Measurements from ENCODE around the gene LOXL4.
"Not testable (repeated sequence)": the region's sequence is repeated elsewhere in the genome, so short reads cannot be mapped to it uniquely, and the experiment has no call there.

Gene LOXL4

DNA sequence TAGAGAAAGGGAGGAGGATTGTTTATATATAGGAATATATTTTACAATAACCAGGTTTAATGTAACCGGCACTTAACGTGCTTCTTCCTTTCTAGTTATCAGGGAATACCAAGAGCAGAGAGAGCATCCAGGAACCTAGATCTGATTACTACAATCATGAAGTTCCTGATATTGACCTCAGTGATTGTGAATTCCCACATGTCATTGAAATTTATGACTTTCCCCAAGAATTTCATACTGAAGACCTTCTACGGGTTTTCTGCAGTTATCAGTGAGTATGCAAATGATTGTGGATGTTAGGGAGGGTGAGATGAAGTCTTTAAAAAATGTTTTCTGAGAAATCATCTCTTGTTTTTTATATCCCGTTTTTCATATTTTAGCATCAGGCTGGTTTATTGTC lies 36.6 kb downstream of the LOXL4 start:
- H3K9me3 Mint-ChIP-seq = peaks cover 1% of the 10 kb centered on the region
- ATAC-seq (ENCODE audit: low read depth) (no peak), DNase-seq (ENCODE audit: low spot score in 2 of 2) (no peak)
- no peaks in the 10 kb centered on the region for H3K27me3 Mint-ChIP-seq
- H3K4me3 Mint-ChIP-seq = no peak overlapping the region
- peaks cover 6% of the 10 kb centered on the region for H3K4me1 Mint-ChIP-seq
- peaks cover 40% of the 10 kb centered on the region for H3K36me3 Mint-ChIP-seq
- H3K27ac Mint-ChIP-seq = no peak overlapping the region

DNA sequence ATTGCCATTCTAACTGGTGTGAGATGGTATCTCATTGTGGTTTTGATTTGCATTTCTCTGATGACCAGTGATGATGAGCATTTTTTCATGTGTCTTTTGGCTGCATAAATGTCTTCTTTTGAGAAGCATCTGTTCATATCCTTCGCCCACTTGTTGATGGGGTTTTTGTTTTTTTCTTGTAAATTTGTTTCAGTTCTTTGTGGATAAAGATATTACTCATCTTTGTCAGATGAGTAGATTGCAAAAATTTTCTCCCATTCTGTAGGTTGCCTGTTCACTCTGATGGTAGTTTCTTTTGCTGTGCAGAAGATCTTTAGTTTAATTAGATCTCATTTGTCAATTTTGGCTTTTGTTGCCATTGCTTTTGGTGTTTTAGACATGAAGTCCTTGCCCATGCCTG lies 39.7 kb downstream of the LOXL4 start:
- peaks cover 12% of the 10 kb centered on the region for H3K4me1 Mint-ChIP-seq
- H3K4me3 Mint-ChIP-seq = not testable (repeated sequence)
- H3K36me3 Mint-ChIP-seq = peaks cover 31% of the 10 kb centered on the region

DNA sequence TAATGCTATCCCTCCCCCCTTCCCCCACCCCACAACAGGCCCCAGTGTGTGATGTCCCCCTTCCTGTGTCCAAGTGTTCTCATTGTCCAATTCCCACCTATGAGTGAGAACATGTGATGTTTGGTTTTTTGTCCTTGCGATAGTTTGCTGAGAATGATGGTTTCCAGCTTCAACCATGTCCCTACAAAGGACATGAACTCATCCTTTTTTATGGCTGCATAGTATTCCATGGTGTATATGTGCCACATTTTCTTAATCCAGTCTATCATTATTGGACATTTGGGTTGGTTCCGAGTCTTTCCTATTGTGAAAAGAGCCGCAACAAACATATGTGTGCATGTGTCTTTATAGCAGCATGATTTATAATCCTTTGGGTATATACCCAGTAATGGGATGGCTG lies 40.3 kb downstream of the LOXL4 start:
- not testable (repeated sequence) for DNase-seq (ENCODE audit: low spot score in 2 of 2); H3K27ac Mint-ChIP-seq; H3K27me3 Mint-ChIP-seq; H3K4me3 Mint-ChIP-seq; ATAC-seq (ENCODE audit: low read depth); H3K9me3 Mint-ChIP-seq
- H3K36me3 Mint-ChIP-seq = peaks cover 31% of the 10 kb centered on the region
- H3K4me1 Mint-ChIP-seq = peaks cover 12% of the 10 kb centered on the region

More for the DNA sequence above, 39.7 kb downstream of the LOXL4 start:
- not testable (repeated sequence) for ATAC-seq (ENCODE audit: low read depth); H3K9me3 Mint-ChIP-seq; DNase-seq (ENCODE audit: low spot score in 2 of 2); H3K27me3 Mint-ChIP-seq; H3K27ac Mint-ChIP-seq

DNA sequence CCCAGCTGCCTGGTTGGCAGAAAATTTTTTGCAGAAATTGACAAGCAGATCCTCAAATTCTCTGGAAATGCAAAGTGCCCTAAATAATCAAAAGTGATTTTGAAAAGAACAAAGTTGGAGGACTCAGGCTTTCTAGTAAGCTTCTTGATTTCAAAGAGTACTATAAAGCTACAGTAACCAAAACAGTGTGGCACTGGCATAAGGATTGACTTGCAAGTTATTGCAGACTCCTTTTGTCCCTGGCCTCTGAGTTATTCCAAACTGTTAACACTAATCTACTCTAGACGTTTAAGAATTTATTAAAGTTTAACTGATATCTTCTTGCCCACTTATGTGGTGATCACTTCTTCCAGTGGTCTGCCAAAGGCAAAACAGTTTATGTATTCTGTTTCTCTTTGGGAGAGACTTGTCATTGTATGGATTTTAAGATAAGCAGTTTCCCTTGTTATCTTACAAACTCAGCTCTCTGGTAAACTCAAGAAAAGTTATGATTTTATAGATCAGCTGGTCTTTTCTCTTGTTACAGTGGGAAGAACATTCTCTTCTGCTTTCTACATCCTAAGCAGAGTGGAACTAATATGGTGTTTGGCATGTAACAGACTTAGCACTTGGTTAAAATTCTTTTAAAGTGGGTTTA lies 41.4 kb downstream of the LOXL4 start:
- H3K4me1 Mint-ChIP-seq = peaks cover 12% of the 10 kb centered on the region
- DNase-seq (ENCODE audit: low spot score in 2 of 2) (no peak), ATAC-seq (ENCODE audit: low read depth) (no peak)
- H3K9me3 Mint-ChIP-seq = peaks cover 1% of the 10 kb centered on the region
- peaks cover 27% of the 10 kb centered on the region for H3K36me3 Mint-ChIP-seq
- no peaks in the 10 kb centered on the region for H3K27me3 Mint-ChIP-seq
- no peak overlapping the region for H3K27ac Mint-ChIP-seq
- H3K4me3 Mint-ChIP-seq = no peak overlapping the region

DNA sequence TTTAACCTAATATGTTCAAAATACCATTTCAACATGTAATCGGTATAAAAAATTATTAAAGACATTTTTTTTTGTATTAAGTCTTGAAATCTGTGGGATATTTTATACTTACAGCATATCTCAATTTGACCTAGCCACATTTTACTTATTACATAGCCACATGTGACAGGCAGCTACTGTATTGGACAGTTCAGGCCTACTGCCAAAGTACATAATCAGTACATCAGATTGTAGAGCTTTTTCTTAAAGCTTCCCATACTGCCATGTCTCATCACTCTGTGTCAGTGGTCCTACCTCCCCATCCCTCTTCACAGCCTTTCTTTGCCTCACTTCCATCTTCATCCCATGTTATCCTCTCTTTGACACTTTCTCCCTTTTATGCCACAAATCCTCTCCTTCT lies 43.0 kb downstream of the LOXL4 start:
- H3K36me3 Mint-ChIP-seq = peaks cover 21% of the 10 kb centered on the region
- H3K4me3 Mint-ChIP-seq = no peak overlapping the region
- no peak for ATAC-seq (ENCODE audit: low read depth)
- peaks cover 12% of the 10 kb centered on the region for H3K4me1 Mint-ChIP-seq
- no peak for DNase-seq (ENCODE audit: low spot score in 2 of 2)
- H3K27ac Mint-ChIP-seq = no peak overlapping the region
- no peaks in the 10 kb centered on the region for H3K27me3 Mint-ChIP-seq
- H3K9me3 Mint-ChIP-seq = peaks cover 1% of the 10 kb centered on the region

DNA sequence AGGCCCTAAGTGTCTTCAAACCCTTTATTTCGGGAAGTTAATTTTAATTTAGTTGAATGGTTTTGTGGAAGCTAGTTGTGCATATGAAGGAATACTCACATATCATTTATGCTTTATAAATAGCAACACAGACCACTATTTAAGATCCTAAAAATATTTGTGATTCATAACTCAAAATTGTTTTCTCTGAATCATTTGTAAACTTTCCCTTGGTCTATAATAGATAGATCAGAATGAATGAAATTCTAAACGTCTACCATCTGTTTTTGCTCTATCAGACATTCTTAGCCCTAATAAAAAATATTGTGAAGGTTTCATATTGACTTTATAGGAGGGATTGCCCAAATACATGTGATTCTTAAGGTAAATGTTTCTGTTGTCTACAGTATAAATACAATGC lies 43.5 kb downstream of the LOXL4 start:
- ATAC-seq (ENCODE audit: low read depth) (no peak), DNase-seq (ENCODE audit: low spot score in 2 of 2) (no peak)
- Mint-ChIP-seq H3K36me3 (peaks cover 25% of the 10 kb centered on the region), H3K4me1 (peaks cover 12% of the 10 kb centered on the region), H3K9me3 (peaks cover 3% of the 10 kb centered on the region), H3K27me3 (no peaks in the 10 kb centered on the region), H3K27ac (no peak overlapping the region), H3K4me3 (no peak overlapping the region)

DNA sequence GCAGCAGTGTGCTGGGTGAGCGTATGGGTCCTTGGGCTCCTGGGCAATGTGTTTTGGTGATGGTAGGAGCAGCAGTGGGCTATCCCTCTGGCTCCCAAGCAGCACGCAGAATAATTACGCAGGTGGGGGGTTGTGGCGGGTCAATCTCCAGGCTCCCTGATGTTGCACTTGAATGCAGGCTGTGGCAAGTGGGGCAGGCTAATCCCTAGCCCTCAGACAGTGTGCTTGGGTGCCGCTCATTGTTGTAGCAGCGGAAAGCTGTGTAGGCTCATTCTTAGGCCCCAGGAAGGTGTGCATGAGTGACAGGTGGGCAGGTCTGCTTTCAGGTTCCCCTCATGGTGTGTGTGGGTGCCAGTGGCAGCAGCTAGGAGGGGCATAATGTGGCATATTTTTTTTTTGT lies 44.1 kb downstream of the LOXL4 start:
- H3K27me3 Mint-ChIP-seq = no peaks in the 10 kb centered on the region
- DNase-seq (ENCODE audit: low spot score in 2 of 2) (no peak), ATAC-seq (ENCODE audit: low read depth) (no peak)
- H3K4me1 Mint-ChIP-seq = peaks cover 10% of the 10 kb centered on the region
- no peak overlapping the region for H3K27ac Mint-ChIP-seq
- peaks cover 27% of the 10 kb centered on the region for H3K36me3 Mint-ChIP-seq
- H3K9me3 Mint-ChIP-seq = peaks cover 6% of the 10 kb centered on the region
- H3K4me3 Mint-ChIP-seq = no peak overlapping the region

DNA sequence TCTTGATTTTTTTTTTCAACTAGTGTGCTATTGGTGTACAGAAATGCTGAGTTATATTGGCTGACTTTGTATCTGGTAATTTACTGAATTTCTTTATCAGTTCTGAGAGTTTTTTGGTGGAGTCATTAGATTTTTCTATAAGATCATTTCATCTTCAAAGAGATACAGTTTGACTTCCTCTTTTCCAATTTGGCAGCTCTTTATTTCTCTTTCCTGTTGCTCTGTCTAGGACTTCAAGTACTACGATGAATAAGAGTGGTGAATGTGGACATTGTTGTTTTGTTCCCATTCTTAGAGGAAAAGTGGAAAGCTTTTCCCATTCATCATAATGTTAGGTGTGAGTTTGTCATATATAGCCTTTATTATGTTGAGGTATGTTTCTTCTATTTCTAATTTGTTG lies 50.2 kb downstream of the LOXL4 start:
- peaks cover 16% of the 10 kb centered on the region for H3K4me1 Mint-ChIP-seq
- DNase-seq (ENCODE audit: low spot score in 2 of 2) = no peak
- ATAC-seq (ENCODE audit: low read depth) = no peak
- H3K9me3 Mint-ChIP-seq = peaks cover 13% of the 10 kb centered on the region
- H3K36me3 Mint-ChIP-seq = peaks cover 27% of the 10 kb centered on the region
- H3K27ac Mint-ChIP-seq = peak overlapping the region; percentile 21
- H3K27me3 Mint-ChIP-seq = no peaks in the 10 kb centered on the region
- no peak overlapping the region for H3K4me3 Mint-ChIP-seq

DNA sequence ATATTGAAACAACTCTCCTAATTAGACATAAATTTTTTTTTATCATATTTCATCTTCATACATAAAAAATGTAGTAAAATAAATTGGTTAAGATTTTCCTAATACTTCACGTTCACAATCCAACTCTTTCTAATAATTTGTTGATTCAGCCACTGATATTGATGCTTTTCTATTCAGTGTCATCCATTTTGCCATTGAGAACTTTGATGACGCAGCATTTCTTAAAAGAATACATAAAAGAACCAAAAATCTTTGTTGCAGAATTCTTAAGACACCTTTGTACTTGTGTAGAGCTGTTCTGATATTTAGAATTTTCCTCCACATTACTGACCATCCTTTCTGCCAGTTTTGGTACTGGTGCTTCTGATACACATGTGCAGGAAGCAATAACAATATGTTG lies 52.6 kb downstream of the LOXL4 start:
- Mint-ChIP-seq H3K9me3 (peaks cover 13% of the 10 kb centered on the region), H3K4me3 (no peak overlapping the region), H3K27ac (peak overlapping the region; percentile 29), H3K36me3 (peaks cover 30% of the 10 kb centered on the region), H3K4me1 (peaks cover 24% of the 10 kb centered on the region), H3K27me3 (no peaks in the 10 kb centered on the region)
- ATAC-seq (ENCODE audit: low read depth) = no peak
- no peak for DNase-seq (ENCODE audit: low spot score in 2 of 2)

DNA sequence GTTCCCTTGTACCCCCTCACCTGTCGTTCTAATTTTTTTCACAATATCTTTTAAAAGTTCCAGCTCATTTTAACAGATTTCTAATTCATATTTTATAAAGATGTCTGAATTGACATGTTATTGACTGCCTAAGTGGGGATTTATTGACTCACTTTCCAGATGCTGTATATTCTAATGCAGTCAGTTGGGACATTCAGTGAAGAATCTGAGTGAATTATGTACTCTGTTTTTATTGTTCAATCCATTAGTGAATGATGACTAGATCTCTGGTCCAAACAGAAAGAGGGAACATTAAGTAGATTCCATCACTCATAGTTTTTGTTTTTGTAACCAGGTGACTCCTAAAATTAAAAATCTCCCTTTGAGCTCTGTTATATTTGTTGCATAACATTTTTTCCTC lies 54.3 kb downstream of the LOXL4 start:
- Mint-ChIP-seq H3K9me3 (peaks cover 8% of the 10 kb centered on the region), H3K4me3 (no peak overlapping the region), H3K4me1 (peaks cover 30% of the 10 kb centered on the region), H3K36me3 (peaks cover 27% of the 10 kb centered on the region), H3K27ac (peak overlapping the region; percentile 80), H3K27me3 (no peaks in the 10 kb centered on the region)
- ATAC-seq (ENCODE audit: low read depth) (no peak), DNase-seq (ENCODE audit: low spot score in 2 of 2) (no peak)

DNA sequence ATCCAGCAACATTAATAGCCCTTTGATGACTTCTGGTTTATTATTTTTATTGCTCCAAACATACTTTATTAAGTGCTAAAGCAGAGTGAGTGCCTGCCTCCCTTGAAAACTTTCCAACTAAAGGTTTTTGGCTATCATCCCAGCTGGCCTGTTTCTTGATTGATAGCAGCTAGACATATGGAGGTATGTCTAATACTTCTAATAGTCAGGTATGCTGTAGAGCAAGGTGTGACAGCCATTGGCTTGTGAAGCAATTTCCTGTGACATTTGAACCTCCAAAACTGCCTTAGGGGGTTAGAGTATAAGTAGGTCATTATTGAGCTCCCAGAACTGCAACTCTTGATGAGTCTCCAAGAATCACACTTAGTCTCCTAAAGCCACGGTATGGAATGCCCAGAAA lies 55.8 kb downstream of the LOXL4 start:
- no peaks in the 10 kb centered on the region for H3K27me3 Mint-ChIP-seq
- peaks cover 2% of the 10 kb centered on the region for H3K9me3 Mint-ChIP-seq
- no peak overlapping the region for H3K27ac Mint-ChIP-seq
- H3K36me3 Mint-ChIP-seq = peaks cover 26% of the 10 kb centered on the region
- H3K4me1 Mint-ChIP-seq = peaks cover 22% of the 10 kb centered on the region
- ATAC-seq (ENCODE audit: low read depth) (no peak), DNase-seq (ENCODE audit: low spot score in 2 of 2) (no peak)
- H3K4me3 Mint-ChIP-seq = no peak overlapping the region

DNA sequence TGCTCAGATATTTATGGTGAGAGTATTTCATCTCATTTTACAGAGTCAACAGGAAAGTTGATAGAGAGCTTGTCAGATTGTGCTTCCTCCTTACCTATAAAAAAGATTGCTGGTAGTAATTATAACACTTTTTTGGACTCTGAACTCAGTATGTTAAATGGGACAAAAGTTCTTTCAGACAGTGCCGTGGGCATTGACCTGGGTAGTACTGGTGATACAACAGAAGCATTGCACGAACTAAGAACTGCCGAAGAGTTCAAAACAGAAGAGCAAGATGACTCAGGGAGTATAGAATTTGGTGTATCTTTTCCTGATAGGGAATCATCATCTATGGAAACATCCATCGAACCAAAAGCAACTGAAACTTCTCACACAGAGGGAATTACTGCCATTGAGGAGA lies 58.6 kb downstream of the LOXL4 start:
- Mint-ChIP-seq H3K36me3 (peaks cover 23% of the 10 kb centered on the region), H3K27me3 (no peaks in the 10 kb centered on the region), H3K27ac (peak overlapping the region; percentile 41), H3K4me1 (peaks cover 22% of the 10 kb centered on the region), H3K9me3 (no peaks in the 10 kb centered on the region), H3K4me3 (no peak overlapping the region)
- ATAC-seq (ENCODE audit: low read depth) (no peak), DNase-seq (ENCODE audit: low spot score in 2 of 2) (no peak)

DNA sequence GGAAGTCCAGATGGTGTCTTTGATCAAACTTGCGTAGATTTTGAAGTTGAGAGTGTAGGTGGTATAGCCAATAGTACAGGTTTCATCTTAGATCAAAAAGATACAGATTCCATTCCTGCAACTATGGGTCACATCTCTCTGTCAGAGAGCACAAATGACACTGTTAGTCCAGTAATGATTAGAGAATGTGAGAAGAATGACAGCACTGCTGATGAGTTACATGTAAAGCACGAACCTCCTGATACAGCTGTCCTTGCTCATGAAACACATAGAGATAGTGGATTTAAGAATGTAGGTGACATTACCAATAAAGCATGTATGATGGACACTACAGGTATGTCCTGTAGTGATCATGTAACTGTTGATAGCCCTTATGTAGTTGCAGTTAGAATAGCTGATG lies 59.1 kb downstream of the LOXL4 start:
- H3K36me3 Mint-ChIP-seq = peaks cover 23% of the 10 kb centered on the region
- ATAC-seq (ENCODE audit: low read depth) = no peak
- no peaks in the 10 kb centered on the region for H3K9me3 Mint-ChIP-seq
- no peak overlapping the region for H3K4me3 Mint-ChIP-seq
- H3K4me1 Mint-ChIP-seq = peaks cover 22% of the 10 kb centered on the region
- no peak overlapping the region for H3K27ac Mint-ChIP-seq
- no peak for DNase-seq (ENCODE audit: low spot score in 2 of 2)
- H3K27me3 Mint-ChIP-seq = no peaks in the 10 kb centered on the region

DNA sequence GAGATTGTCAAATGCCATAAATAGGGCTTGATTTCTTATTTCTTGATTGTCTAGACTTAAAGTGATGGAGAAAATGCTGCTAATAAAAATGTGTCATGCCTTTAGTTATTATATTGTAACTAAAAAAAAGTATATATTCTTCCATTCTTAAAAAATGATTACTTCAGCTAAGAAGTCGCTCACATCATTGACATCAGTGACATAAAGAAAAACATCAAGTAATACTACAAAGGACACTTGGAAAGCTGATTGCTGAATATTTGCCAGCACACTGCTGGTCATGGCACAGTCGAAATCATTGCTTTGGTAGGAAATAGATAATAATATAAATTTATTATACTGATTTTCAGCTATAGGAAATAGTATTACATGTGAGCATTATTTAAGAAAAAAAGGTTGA lies 62.6 kb downstream of the LOXL4 start:
- peaks cover 20% of the 10 kb centered on the region for H3K36me3 Mint-ChIP-seq
- H3K4me1 Mint-ChIP-seq = peaks cover 11% of the 10 kb centered on the region
- H3K27ac Mint-ChIP-seq = no peak overlapping the region
- no peaks in the 10 kb centered on the region for H3K27me3 Mint-ChIP-seq
- no peak overlapping the region for H3K4me3 Mint-ChIP-seq
- DNase-seq (ENCODE audit: low spot score in 2 of 2) (no peak), ATAC-seq (ENCODE audit: low read depth) (no peak)
- no peaks in the 10 kb centered on the region for H3K9me3 Mint-ChIP-seq

DNA sequence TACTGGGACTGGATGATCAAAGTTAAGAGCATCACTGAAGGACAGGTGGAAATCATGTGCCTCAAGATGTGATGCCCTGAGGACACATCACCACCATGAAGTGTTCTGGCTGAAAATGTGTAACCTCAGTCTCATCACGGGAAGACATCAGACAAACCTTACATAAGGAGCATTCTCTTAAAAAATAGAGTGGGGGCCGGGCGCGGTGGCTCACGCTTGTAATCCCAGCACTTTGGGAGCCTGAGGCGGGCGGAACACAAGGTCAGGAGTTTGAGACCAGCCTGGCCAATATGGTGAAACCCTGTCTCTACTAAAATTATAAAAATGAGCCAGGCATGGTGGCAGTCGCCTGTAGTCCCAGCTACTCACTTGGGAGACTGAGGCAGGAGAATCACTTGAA lies 65.6 kb downstream of the LOXL4 start:
- no peaks in the 10 kb centered on the region for H3K27me3 Mint-ChIP-seq
- no peak overlapping the region for H3K4me3 Mint-ChIP-seq
- H3K27ac Mint-ChIP-seq = no peak overlapping the region
- H3K9me3 Mint-ChIP-seq = no peaks in the 10 kb centered on the region
- ATAC-seq (ENCODE audit: low read depth) (no peak), DNase-seq (ENCODE audit: low spot score in 2 of 2) (no peak)
- peaks cover 8% of the 10 kb centered on the region for H3K4me1 Mint-ChIP-seq
- H3K36me3 Mint-ChIP-seq = peaks cover 4% of the 10 kb centered on the region

Data from memory B cell (primary cell).